Airway epithelial cell (primary cell): ENCODE results near the gene TANK. TPM values are rescaled to one million over a fixed set of nuclear protein-coding genes. Genes with fewer than 3 reads are reported as not detected.

Experiments
- total RNA-seq: library from RNA; depleted of rRNA; stranded (reverse); fragments of >200 nt; gene quantifications from 2 replicates; pipeline ENCODE4 v1.2.3, GENCODE V29; 2015

TANK gene, protein sequence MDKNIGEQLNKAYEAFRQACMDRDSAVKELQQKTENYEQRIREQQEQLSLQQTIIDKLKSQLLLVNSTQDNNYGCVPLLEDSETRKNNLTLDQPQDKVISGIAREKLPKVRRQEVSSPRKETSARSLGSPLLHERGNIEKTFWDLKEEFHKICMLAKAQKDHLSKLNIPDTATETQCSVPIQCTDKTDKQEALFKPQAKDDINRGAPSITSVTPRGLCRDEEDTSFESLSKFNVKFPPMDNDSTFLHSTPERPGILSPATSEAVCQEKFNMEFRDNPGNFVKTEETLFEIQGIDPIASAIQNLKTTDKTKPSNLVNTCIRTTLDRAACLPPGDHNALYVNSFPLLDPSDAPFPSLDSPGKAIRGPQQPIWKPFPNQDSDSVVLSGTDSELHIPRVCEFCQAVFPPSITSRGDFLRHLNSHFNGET
- 32.0 and 43.4 TPM in 2 replicates for total RNA-seq

DNA sequence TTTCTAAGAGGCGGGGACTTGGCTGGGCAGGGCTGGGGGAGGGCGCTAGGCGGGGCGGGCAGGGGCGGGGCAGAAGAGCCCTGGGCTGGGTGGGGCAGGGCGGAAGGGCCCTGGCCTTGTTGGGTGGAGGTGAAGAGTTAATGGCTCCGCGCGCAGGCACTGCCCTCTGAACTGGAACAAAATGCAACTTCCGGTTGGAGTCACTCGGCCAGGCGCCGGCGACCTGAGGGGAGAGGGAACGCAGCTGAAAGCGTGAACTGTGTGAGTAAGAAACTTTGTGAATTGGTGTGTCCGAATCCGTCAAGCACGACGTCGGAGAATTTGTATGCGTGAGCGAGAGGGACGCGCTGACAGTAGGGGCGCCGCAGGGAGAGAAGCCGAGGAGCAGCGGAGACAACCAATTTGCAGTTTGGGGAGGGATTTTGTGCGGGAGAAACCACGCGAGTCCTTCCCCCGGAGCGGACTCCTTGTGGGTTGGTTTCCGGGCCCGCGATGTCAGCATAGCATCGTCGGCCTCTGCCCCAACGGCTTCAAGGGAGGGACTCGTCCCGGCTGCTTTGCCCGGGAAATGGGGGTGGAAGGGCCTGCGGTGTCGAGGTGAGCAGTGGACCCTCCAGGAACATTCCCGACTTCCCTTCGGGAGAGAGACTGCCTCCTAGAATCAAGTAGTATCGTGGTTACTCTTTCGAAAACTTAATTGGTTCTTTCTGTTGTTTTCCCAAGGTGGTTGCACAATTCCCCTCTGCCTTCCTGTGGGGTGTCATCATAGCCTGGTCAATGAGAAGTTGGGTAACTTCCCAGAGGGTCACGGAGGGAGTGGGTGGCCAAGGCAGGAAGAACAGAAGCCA is at the start of gene TANK:
Gene TANK, plus strand, starts transcription at position 203 of the 848 bp plus-strand sequence. CDS start 19,235 bp downstream, outside the sequence.

Other genes starting within 250 kb of the TANK start
- gene PSMD14, start 148.0 kb downstream of the TANK start, total RNA-seq: 99.0 and 140 TPM in 2 replicates